ENCODE measurements around the gene TECR. TPM values are rescaled to one million over a fixed set of nuclear protein-coding genes. Genes with fewer than 3 reads are reported as not detected.

Gene TECR
- total and polyA plus RNA-seq, 2 of the 13 experiments (the other 11 are each of a cell fraction or from before 2014, with no cell fraction given): 54.9 to 121 TPM

GRCh38 chr19:14529254-14530004, at the start of gene TECR (continued):
- TF ChIP-seq REL (CRISPR knock-in tag; conservative IDR thresholded peaks at IDR 0.05) (0 out of 2 replicates have a peak, but pooled peaks have one; percentile 49), ZNF580 (CRISPR knock-in tag; IDR thresholded peaks at IDR 0.05; ENCODE audit: borderline replicate concordance, low read depth) (peak; percentile 9; the same call in 1 of the 2 replicates), ZNF781 (CRISPR knock-in tag; IDR thresholded peaks at IDR 0.05; ENCODE audit: borderline replicate concordance, not compliant biosample characterization) (peak; percentile 88), ZSCAN22 (CRISPR knock-in tag; IDR thresholded peaks at IDR 0.05) (no peak), FOXO4 (CRISPR knock-in tag; conservative IDR thresholded peaks at IDR 0.05) (no peak), HOXA5 (CRISPR knock-in tag; IDR thresholded peaks at IDR 0.05) (peak; percentile 62; the same call in 1 of the 2 replicates), U2AF1 (optimal IDR thresholded peaks at IDR 0.05; ENCODE audit: low read depth, low read length) (no peak), PPARG (CRISPR knock-in tag; conservative IDR thresholded peaks at IDR 0.05) (no peak), ZNF180 (CRISPR knock-in tag; IDR thresholded peaks at IDR 0.05; ENCODE audit: borderline replicate concordance, low read depth) (0 out of 2 replicates have a peak, but pooled peaks have one; percentile 24), TEAD2 (CRISPR knock-in tag; IDR thresholded peaks at IDR 0.05) (no peak), ZNF136 (CRISPR knock-in tag; IDR thresholded peaks at IDR 0.05; ENCODE audit: low read depth) (peak; percentile 88; the same call in 1 of the 2 replicates), PHF20 (CRISPR knock-in tag; IDR thresholded peaks at IDR 0.05) (peak; percentile 56; the same call in 1 of the 2 replicates), ZNF850 (CRISPR knock-in tag; conservative IDR thresholded peaks at IDR 0.05) (no peak), THRA (CRISPR knock-in tag; IDR thresholded peaks at IDR 0.05; ENCODE audit: borderline replicate concordance) (0 out of 2 replicates have a peak, but pooled peaks have one; percentile 25), ZNF891 (CRISPR knock-in tag; IDR thresholded peaks at IDR 0.05) (no peak), USF2 (IDR thresholded peaks at IDR 0.05; ENCODE audit: low read depth, low read length) (no peak), USF2 (CRISPR knock-in tag; IDR thresholded peaks at IDR 0.05; ENCODE audit: borderline replicate concordance) (peak; percentile 62; the same call in 1 of the 2 replicates), ZNF530 (CRISPR knock-in tag; IDR thresholded peaks at IDR 0.05; ENCODE audit: low read depth) (no peak), HOXA7 (CRISPR knock-in tag; IDR thresholded peaks at IDR 0.05) (no peak), TCF12 (IDR thresholded peaks at IDR 0.05) (no peak), TCF12 (CRISPR knock-in tag; IDR thresholded peaks at IDR 0.05) (no peak), SRSF9 (IDR thresholded peaks at IDR 0.05; ENCODE audit: borderline replicate concordance, insufficient read depth, low read depth, low read length, poor library complexity, severe bottlenecking) (no peak)
